ENCODE measurements around the gene MYMX.
A peak's percentile ranks its signal among the peaks of the same experiment; 100 is the strongest.
"Not testable (repeated sequence)": the region's sequence is repeated elsewhere in the genome, so short reads cannot be mapped to it uniquely, and the experiment has no call there.

Gene MYMX

GRCh38 chr6:44216677-44217331, at the start of gene MYMX:
Gene MYMX (plus strand): TSS chr6:44216926. CDS start chr6:44217472, 546 bp downstream.
- no peak for DNase-seq (ENCODE audit: low spot score)

- no peak for DNase-seq (ENCODE audit: low spot score)
These were observed 49.2 kb upstream of the MYMX start for GRCh38 chr6:44167567-44167966.

GRCh38 chr6:44169154-44169553, 47.6 kb upstream of the MYMX start:
- DNase-seq (ENCODE audit: low spot score), result no peak

- DNase-seq (ENCODE audit: low spot score), result no peak
These were observed 46.7 kb upstream of the MYMX start for GRCh38 chr6:44169886-44170570.

GRCh38 chr6:44171899-44172546, 44.7 kb upstream of the MYMX start:
- no peak for DNase-seq (ENCODE audit: low spot score)

GRCh38 chr6:44172731-44173500, 43.8 kb upstream of the MYMX start:
- DNase-seq (ENCODE audit: low spot score), result peak; percentile 48

- no peak for DNase-seq (ENCODE audit: low spot score)
These were observed 40.5 kb upstream of the MYMX start for GRCh38 chr6:44176130-44176761.

GRCh38 chr6:44176762-44177509, 39.8 kb upstream of the MYMX start:
- no peak for DNase-seq (ENCODE audit: low spot score)

- no peak for DNase-seq (ENCODE audit: low spot score)
These were observed 38.9 kb upstream of the MYMX start for GRCh38 chr6:44177691-44178423.

- DNase-seq (ENCODE audit: low spot score), result no peak
These were observed 38.2 kb upstream of the MYMX start for GRCh38 chr6:44178424-44179071.

- no peak for DNase-seq (ENCODE audit: low spot score)
These were observed 37.6 kb upstream of the MYMX start for GRCh38 chr6:44179072-44179536.

GRCh38 chr6:44179648-44180047, 37.1 kb upstream of the MYMX start:
- no peak for DNase-seq (ENCODE audit: low spot score)

- DNase-seq (ENCODE audit: low spot score), result no peak
These were observed 36.3 kb upstream of the MYMX start for GRCh38 chr6:44180406-44180805.

- DNase-seq (ENCODE audit: low spot score), result no peak
These were observed 35.8 kb upstream of the MYMX start for GRCh38 chr6:44180886-44181285.

GRCh38 chr6:44181784-44182183, 34.9 kb upstream of the MYMX start:
- DNase-seq (ENCODE audit: low spot score), result not testable (repeated sequence)

- no peak for DNase-seq (ENCODE audit: low spot score)
These were observed 33.8 kb upstream of the MYMX start for GRCh38 chr6:44182911-44183390.

GRCh38 chr6:44183783-44184182, 32.9 kb upstream of the MYMX start:
- no peak for DNase-seq (ENCODE audit: low spot score)

GRCh38 chr6:44185356-44185755, 31.4 kb upstream of the MYMX start:
- not testable (repeated sequence) for DNase-seq (ENCODE audit: low spot score)

- no peak for DNase-seq (ENCODE audit: low spot score)
These were observed 30.6 kb upstream of the MYMX start for GRCh38 chr6:44185953-44186634.
